Pancreas (tissue), 10 donors: Measurements from ENCODE around the gene ST8SIA6. TPM values are rescaled to one million over a fixed set of nuclear protein-coding genes. Genes with fewer than 3 reads are reported as not detected.

Source experiments
- ATAC-seq, 4 donors: fragments of 200-7000 bp; cut with Tn5 transposase; one replicate each; pipeline versions ENCODE4 v1.8.0 to v1.9.1; 2020; ENCODE audit warnings: mild to moderate bottlenecking in 4 of 4, moderate library complexity in 4 of 4
- DNase-seq, 6 donors: peaks; one replicate each; pipeline ENCODE4 v3.0.0-alpha.2; 2020
- FAIRE-seq: peaks from 2 replicates; lab custom pipeline; 2012; peaks lifted over from hg19 to GRCh38; lab: Jason Lieb, UNC
- H3K27ac ChIP-seq, 4 donors: fragments of 200-600 bp; sonication (generic); 1 replicate in 3 of 4; 2 replicates in 1 of 4; pipeline versions ENCODE4 v1.5.0 to v1.8.0; 2020
- H3K27me3 ChIP-seq, 4 donors: fragments of 200-600 bp; one replicate each; pipeline ENCODE4 v1.8.0; 2021
- H3K36me3 ChIP-seq, 3 donors: fragments of 200-600 bp; sonication (generic) in 1 of 3; one replicate each; pipeline versions ENCODE4 v1.5.0 to v1.8.0; 2020 to 2021
- H3K4me1 ChIP-seq, 3 donors: fragments of 200-600 bp; one replicate each; pipeline ENCODE4 v1.8.0; 2021
- H3K4me3 ChIP-seq, 4 donors: fragments of 200-600 bp; sonication (generic) in 2 of 4; one replicate each; pipeline versions ENCODE4 v1.5.0 to v1.8.0; 2020 to 2021
- H3K9me3 ChIP-seq, 4 donors: fragments of 200-600 bp; one replicate each; pipeline ENCODE4 v1.8.0; 2021
- WGBS, 2 donors: extraction: QIAGEN DNeasy Blood & Tissue Kit; methylation state at CpG; one replicate each; pipeline ENCODE4 v1.1.7; 2013; 5-methylcytosine and 5-hydroxymethylcytosine counted together
- intact Hi-C, 3 donors: fragments of 100-400 bp; cut with DNase I; formaldehyde crosslinking; loops; one replicate each; pipeline versions ENCODE4 v1.11.1 to v1.14.2; 2022
- polyA plus RNA-seq, 2 donors: library from polyadenylated mRNA; stranded (reverse); fragments of 200-250 nt; gene quantifications; one replicate each; pipeline ENCODE4 v1.2.3, GENCODE V29; 2013
- total RNA-seq, 6 donors: library from RNA; stranded (reverse); fragmentation: NEBNext Ultra II Directional in 4 of 6; extraction: Animal tissue kit (Norgen Biotek cat#: 25700) in 4 of 6; gene quantifications; one replicate each; pipeline versions ENCODE4 v1.2.1 to v1.2.4, GENCODE V29; 2021 to 2023
- TF ChIP-seq, protein P1 (sequence below), 4 donors: fragments of 200-600 bp; sonication (generic) in 3 of 4; IDR thresholded peaks; one replicate each; pipeline versions ENCODE4 v1.5.0 to v1.8.0; 2021; ENCODE audit warnings: antibody characterized with exemption in 4 of 4
- donor health status: healthy with polysubstance abuse.
- donor health status: DM: no; HTN: no; CAD: no; lungs with moderate emphysema.
- donor health status: DM: no; HTN: no; CAD: no.
- donor health status: control.
- donor health status: control.
- donor health status: Bipolar disorder and iron deficiency.
- donor health status: DM: yes; HTN: yes; CAD: no.
- donor health status: DM: no; HTN: no; CAD: no.
- donor health status: DM: no; HTN: no; CAD: no.
- donor health status: DM: yes; HTN: yes; CAD: no.

ST8SIA6 gene
- total and polyA plus RNA-seq, 8 donors, result 0.08 to 0.15 (median 0.12) TPM; not detected in 4

DNA sequence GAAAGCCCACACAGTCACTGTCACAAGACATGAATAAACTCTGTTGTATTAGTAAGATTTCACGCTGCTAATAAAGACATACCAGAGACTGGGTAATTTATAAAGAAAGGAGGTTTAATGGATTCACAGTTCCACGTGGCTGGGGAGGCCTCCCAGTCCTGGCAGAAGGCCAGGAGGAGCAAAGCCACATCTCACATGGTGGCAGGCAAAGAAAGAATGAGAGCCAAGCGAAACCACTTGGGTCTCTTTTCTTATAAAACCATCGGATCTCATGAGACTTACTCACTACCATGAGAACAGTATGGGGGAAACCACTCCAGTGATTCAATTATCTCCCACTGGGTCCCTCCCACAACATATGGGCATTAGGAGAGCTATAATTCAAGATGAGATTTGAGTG is 110.2 kb downstream of the ST8SIA6 start:
- WGBS, 2 donors, result 70 to 73% methylated on average over 4 of the region's 4 CpGs
- TF ChIP-seq, protein P1, sequence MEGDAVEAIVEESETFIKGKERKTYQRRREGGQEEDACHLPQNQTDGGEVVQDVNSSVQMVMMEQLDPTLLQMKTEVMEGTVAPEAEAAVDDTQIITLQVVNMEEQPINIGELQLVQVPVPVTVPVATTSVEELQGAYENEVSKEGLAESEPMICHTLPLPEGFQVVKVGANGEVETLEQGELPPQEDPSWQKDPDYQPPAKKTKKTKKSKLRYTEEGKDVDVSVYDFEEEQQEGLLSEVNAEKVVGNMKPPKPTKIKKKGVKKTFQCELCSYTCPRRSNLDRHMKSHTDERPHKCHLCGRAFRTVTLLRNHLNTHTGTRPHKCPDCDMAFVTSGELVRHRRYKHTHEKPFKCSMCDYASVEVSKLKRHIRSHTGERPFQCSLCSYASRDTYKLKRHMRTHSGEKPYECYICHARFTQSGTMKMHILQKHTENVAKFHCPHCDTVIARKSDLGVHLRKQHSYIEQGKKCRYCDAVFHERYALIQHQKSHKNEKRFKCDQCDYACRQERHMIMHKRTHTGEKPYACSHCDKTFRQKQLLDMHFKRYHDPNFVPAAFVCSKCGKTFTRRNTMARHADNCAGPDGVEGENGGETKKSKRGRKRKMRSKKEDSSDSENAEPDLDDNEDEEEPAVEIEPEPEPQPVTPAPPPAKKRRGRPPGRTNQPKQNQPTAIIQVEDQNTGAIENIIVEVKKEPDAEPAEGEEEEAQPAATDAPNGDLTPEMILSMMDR (IDR thresholded peaks at IDR 0.05), result no peak
- intact Hi-C loops, result no loop called here
- Histone ChIP-seq H3K4me1 (peaks cover 0 to 2% (median 0%) of the 10 kb centered on the region in 3 donors), H3K9me3 (no peaks in the 10 kb centered on the region), H3K27me3 (no peaks in the 10 kb centered on the region), H3K27ac (no peak overlapping the region), H3K36me3 (no peaks in the 10 kb centered on the region), H3K4me3 (no peak overlapping the region)
- ATAC-seq, result no peak
- no peak for DNase-seq
- no peak for FAIRE-seq

DNA sequence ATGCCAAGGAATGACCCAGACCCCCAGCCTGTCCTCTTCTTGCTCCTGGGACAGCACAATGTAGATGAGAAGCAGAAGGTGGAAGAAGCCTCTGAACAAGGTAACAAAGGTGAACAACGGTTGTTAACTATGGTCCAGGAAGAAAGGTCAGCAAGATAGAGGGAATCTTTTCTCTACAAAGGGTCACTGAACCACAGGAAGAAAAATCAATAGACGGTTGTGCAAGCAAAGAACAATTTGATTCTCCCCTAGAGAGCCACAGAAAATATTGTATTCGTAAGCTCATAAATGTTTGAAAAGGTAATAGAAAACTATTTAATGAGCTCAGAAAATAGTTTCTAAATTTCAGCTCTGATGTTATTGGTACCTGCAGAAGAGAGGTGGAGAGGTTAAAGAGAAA is 111.3 kb downstream of the ST8SIA6 start:
- no peak for DNase-seq
- no peaks in the 10 kb centered on the region for H3K9me3 ChIP-seq
- ATAC-seq, result no peak
- 31 to 38% methylated on average over 3 of the region's 3 CpGs for whole genome bisulfite sequencing, 2 donors
- no peak for FAIRE-seq
- H3K27me3 ChIP-seq, result no peaks in the 10 kb centered on the region
- H3K4me3 ChIP-seq, result no peak overlapping the region
- H3K4me1 ChIP-seq, result no peaks in the 10 kb centered on the region
- intact Hi-C loops, result no loop called here
- H3K36me3 ChIP-seq, result no peaks in the 10 kb centered on the region
- TF ChIP-seq, protein P1 (IDR thresholded peaks at IDR 0.05), result no peak
- no peak overlapping the region for H3K27ac ChIP-seq

DNA sequence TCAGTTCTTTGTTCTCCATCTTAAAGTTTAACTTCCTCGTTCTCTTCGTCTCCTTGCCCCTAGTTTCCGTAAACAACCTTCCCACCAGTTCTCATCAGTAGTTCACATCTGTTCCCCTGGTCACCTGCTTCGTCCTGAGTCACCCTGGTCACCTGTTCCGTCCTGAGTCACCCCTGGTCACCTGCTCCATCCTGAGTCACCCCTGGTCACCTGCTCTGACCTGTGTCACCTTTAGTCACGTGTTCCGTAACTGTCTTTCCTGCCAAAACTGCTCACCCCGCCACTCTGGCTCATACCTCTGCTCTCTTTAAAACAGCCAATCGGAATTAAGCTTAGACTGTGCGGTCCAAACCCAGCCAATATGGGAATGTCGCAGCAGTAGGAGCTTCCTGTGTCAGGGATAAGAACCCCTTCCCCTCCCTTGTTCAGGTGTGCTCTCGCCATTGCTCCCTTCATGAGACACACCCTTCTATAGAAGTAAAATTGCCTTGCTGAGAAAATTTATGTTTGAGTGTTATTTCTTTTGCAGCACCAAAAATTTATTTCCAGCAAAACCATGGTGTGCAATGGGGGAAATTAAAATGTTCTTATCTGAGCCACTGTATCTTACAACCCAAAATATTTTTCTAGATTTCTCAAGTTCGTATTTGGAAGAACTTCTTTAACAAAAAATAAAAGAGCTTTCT is 114.1 kb downstream of the ST8SIA6 start:
- no peak overlapping the region for H3K27ac ChIP-seq
- no peak for DNase-seq
- 82 to 87% methylated on average over 13 of the region's 13 CpGs for WGBS, 2 donors
- H3K27me3 ChIP-seq, result no peaks in the 10 kb centered on the region
- FAIRE-seq, result no peak
- TF ChIP-seq, protein P1 (IDR thresholded peaks at IDR 0.05), result no peak
- no peaks in the 10 kb centered on the region for H3K9me3 ChIP-seq
- no peak for ATAC-seq
- intact Hi-C loops, result no loop called here
- no peaks in the 10 kb centered on the region for H3K36me3 ChIP-seq
- H3K4me3 ChIP-seq, result no peak overlapping the region
- H3K4me1 ChIP-seq, result no peaks in the 10 kb centered on the region

DNA sequence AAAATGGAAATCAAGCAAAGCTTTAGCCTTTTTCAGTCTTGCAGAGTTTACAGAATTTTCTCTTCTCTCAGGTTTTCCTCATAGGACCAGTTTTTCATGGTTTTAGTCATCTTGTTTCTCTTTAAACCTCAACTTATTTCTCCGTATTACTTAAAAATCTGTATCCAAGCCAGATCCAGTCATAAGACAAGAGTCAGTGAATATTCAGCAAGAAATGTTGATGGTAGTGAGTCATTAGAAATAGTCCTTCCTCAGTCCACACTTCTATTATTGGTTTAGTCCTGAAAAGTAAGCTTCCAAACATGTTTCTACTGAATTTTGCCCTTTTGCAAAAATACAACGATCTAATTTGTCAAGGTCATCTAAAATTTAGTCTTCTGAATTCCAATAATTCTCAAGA is 119.3 kb downstream of the ST8SIA6 start:
- no peaks in the 10 kb centered on the region for H3K36me3 ChIP-seq
- WGBS, 2 donors, result 78 to 88% methylated on average over 2 of the region's 2 CpGs
- H3K4me1 ChIP-seq, result no peaks in the 10 kb centered on the region
- FAIRE-seq, result no peak
- no peaks in the 10 kb centered on the region for H3K27me3 ChIP-seq
- H3K9me3 ChIP-seq, result no peaks in the 10 kb centered on the region
- DNase-seq, result no peak
- no peak overlapping the region for H3K27ac ChIP-seq
- intact Hi-C loops, result no loop called here
- H3K4me3 ChIP-seq, result no peak overlapping the region
- TF ChIP-seq, protein P1 (IDR thresholded peaks at IDR 0.05), result no peak
- no peak for ATAC-seq

DNA sequence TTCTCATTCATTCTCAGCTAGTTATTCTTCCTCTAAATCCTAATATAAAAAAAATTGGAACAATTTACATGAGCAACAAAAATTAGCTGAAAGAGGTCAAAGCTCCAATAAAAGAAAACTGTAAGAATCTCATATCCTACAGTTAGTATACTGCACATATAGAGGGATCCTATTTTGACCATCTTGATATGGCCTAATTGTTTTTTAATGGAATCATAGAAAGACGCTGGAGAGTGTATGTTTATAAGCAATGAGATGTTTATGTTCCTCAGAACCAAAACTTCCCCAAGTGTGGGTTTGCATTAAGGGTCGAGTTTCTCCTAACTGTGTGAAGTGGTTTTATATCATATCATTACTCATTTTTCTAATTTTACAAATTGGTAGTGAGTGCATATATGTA is 123.9 kb downstream of the ST8SIA6 start:
- Histone ChIP-seq H3K27me3 (no peaks in the 10 kb centered on the region), H3K4me1 (no peaks in the 10 kb centered on the region), H3K4me3 (no peak overlapping the region), H3K9me3 (no peaks in the 10 kb centered on the region), H3K36me3 (no peaks in the 10 kb centered on the region), H3K27ac (no peak overlapping the region)
- ATAC-seq (no peak), DNase-seq (no peak), FAIRE-seq (no peak)
- intact Hi-C loops, result no loop called here
- TF ChIP-seq, protein P1 (IDR thresholded peaks at IDR 0.05), result no peak
- WGBS, 2 donors, result 58 to 67% methylated on average over 2 of the region's 2 CpGs
